Activated CD8-positive, alpha-beta memory T cell treated with anti-CD3 and anti-CD28 coated beads, Interleukin-2, amount 10 ng/mL, durations not matched to agents 7 days and 5 days (primary cell): ENCODE measurements around the gene A2M. TPM values are rescaled to one million over a fixed set of nuclear protein-coding genes. Genes with fewer than 3 reads are reported as not detected.

Experiments
- ATAC-seq: fragments of 150-1000 bp; cut with Tn5 transposase; one replicate; pipeline ENCODE4 v1.10.0; 2021; ENCODE audit warnings: moderate library complexity
- CTCF ChIA-PET: fragments of 350-600 bp; sonication (Branson Sonifier 250); formaldehyde crosslinking; loops from one replicate; lab custom pipeline; 2021; ENCODE audit warnings: antibody characterized with exemption; lab: Charles Lee
- DNase-seq: peaks from one replicate; pipeline ENCODE4 v3.0.0-alpha.2; 2020
- H3K27ac Mint-ChIP-seq: one replicate; pipeline ENCODE4 v1.8.0; 2021; ENCODE audit warnings: mild to moderate bottlenecking, mixed read lengths
- H3K27me3 Mint-ChIP-seq: one replicate; pipeline ENCODE4 v1.8.0; 2021; ENCODE audit warnings: mixed read lengths
- H3K36me3 Mint-ChIP-seq: one replicate; pipeline ENCODE4 v1.8.0; 2021; ENCODE audit warnings: mild to moderate bottlenecking, mixed read lengths
- H3K4me1 Mint-ChIP-seq: one replicate; pipeline ENCODE4 v1.8.0; 2021; ENCODE audit warnings: mixed read lengths
- H3K4me3 Mint-ChIP-seq: one replicate; pipeline ENCODE4 v1.8.0; 2021; ENCODE audit warnings: mild to moderate bottlenecking, moderate library complexity, mixed read lengths
- H3K9me3 Mint-ChIP-seq: one replicate; pipeline ENCODE4 v1.8.0; 2022; ENCODE audit warnings: low read depth, mixed read lengths
- total RNA-seq, 2 experiments: library from RNA; stranded (reverse); gene quantifications; one replicate each; pipeline ENCODE4 v1.2.3, GENCODE V29; 2021

A2M gene
- total RNA-seq, 2 experiments from 2014 or later = 0.12 TPM; not detected in 1

GRCh38 chr12:9113296-9113986 is 2.3 kb downstream of the A2M start:
- H3K9me3 Mint-ChIP-seq = no peaks in the 10 kb centered on the region
- H3K4me1 Mint-ChIP-seq = peaks cover 9% of the 10 kb centered on the region
- no peaks in the 10 kb centered on the region for H3K36me3 Mint-ChIP-seq
- DNase-seq = no peak
- H3K4me3 Mint-ChIP-seq = no peak overlapping the region
- H3K27me3 Mint-ChIP-seq = no peaks in the 10 kb centered on the region
- no peak overlapping the region for H3K27ac Mint-ChIP-seq
- no peak for ATAC-seq
- CTCF ChIA-PET = no interaction called here

GRCh38 chr12:9112076-9112853 is 3.5 kb downstream of the A2M start:
- ATAC-seq (no peak), DNase-seq (no peak)
- H3K27me3 Mint-ChIP-seq = no peaks in the 10 kb centered on the region
- no peaks in the 10 kb centered on the region for H3K9me3 Mint-ChIP-seq
- peaks cover 7% of the 10 kb centered on the region for H3K4me1 Mint-ChIP-seq
- CTCF ChIA-PET = no interaction called here
- H3K4me3 Mint-ChIP-seq = no peak overlapping the region
- no peaks in the 10 kb centered on the region for H3K36me3 Mint-ChIP-seq
- H3K27ac Mint-ChIP-seq = no peak overlapping the region

GRCh38 chr12:9111525-9111924 is 4.2 kb downstream of the A2M start:
- H3K27ac Mint-ChIP-seq = no peak overlapping the region
- CTCF ChIA-PET = no interaction called here
- no peak for DNase-seq

GRCh38 chr12:9109737-9110491 is 5.8 kb downstream of the A2M start:
- ATAC-seq = no peak
- Mint-ChIP-seq H3K27me3 (no peaks in the 10 kb centered on the region), H3K36me3 (no peaks in the 10 kb centered on the region), H3K27ac (no peak overlapping the region), H3K4me3 (no peak overlapping the region), H3K4me1 (peaks cover 3% of the 10 kb centered on the region), H3K9me3 (no peaks in the 10 kb centered on the region)
- CTCF ChIA-PET = interaction anchor here (1.5 kb wide), 1 partner anchor 10 kb away, joined by 3 read pairs; no protein-coding TSS in a partner anchor
- no peak for DNase-seq

More at GRCh38 chr12:9111525-9111924, 4.2 kb downstream of the A2M start:
- Mint-ChIP-seq H3K27me3 (no peaks in the 10 kb centered on the region), H3K4me1 (peaks cover 6% of the 10 kb centered on the region), H3K9me3 (no peaks in the 10 kb centered on the region), H3K4me3 (no peak overlapping the region), H3K36me3 (no peaks in the 10 kb centered on the region)
- no peak for ATAC-seq

GRCh38 chr12:9109213-9109522 is 6.6 kb downstream of the A2M start:
- H3K36me3 Mint-ChIP-seq = no peaks in the 10 kb centered on the region
- H3K4me3 Mint-ChIP-seq = no peak overlapping the region
- ATAC-seq (no peak), DNase-seq (no peak)
- H3K27me3 Mint-ChIP-seq = no peaks in the 10 kb centered on the region
- CTCF ChIA-PET = interaction anchor here (1.5 kb wide), 1 partner anchor 10 kb away, joined by 3 read pairs; no protein-coding TSS in a partner anchor
- H3K4me1 Mint-ChIP-seq = peaks cover 3% of the 10 kb centered on the region
- H3K27ac Mint-ChIP-seq = no peak overlapping the region
- no peaks in the 10 kb centered on the region for H3K9me3 Mint-ChIP-seq

GRCh38 chr12:9108504-9109212 is 7.1 kb downstream of the A2M start:
- no peak overlapping the region for H3K4me3 Mint-ChIP-seq
- peaks cover 3% of the 10 kb centered on the region for H3K4me1 Mint-ChIP-seq
- CTCF ChIA-PET = no interaction called here
- no peaks in the 10 kb centered on the region for H3K36me3 Mint-ChIP-seq
- DNase-seq (no peak), ATAC-seq (no peak)
- H3K9me3 Mint-ChIP-seq = no peaks in the 10 kb centered on the region
- no peak overlapping the region for H3K27ac Mint-ChIP-seq
- H3K27me3 Mint-ChIP-seq = no peaks in the 10 kb centered on the region

- no peaks in the 10 kb centered on the region for H3K36me3 Mint-ChIP-seq
- no peak overlapping the region for H3K4me3 Mint-ChIP-seq
- DNase-seq = no peak
- H3K4me1 Mint-ChIP-seq = peaks cover 7% of the 10 kb centered on the region
- no peak for ATAC-seq
- CTCF ChIA-PET = no interaction called here
- no peak overlapping the region for H3K27ac Mint-ChIP-seq
- no peaks in the 10 kb centered on the region for H3K9me3 Mint-ChIP-seq
- no peaks in the 10 kb centered on the region for H3K27me3 Mint-ChIP-seq
Observed at GRCh38 chr12:9107542-9107873, 8.2 kb downstream of the A2M start.

- H3K4me3 Mint-ChIP-seq = no peak overlapping the region
- H3K27me3 Mint-ChIP-seq = no peaks in the 10 kb centered on the region
- ATAC-seq (no peak), DNase-seq (no peak)
- peaks cover 7% of the 10 kb centered on the region for H3K4me1 Mint-ChIP-seq
- no peaks in the 10 kb centered on the region for H3K36me3 Mint-ChIP-seq
- no peak overlapping the region for H3K27ac Mint-ChIP-seq
- H3K9me3 Mint-ChIP-seq = no peaks in the 10 kb centered on the region
- CTCF ChIA-PET = interaction anchor here (1.0 kb wide), 1 partner anchor 8 kb away, joined by 3 read pairs; no protein-coding TSS in a partner anchor
Observed at GRCh38 chr12:9106610-9107541, 8.8 kb downstream of the A2M start.

- no peaks in the 10 kb centered on the region for H3K36me3 Mint-ChIP-seq
- no peak for DNase-seq
- no peak for ATAC-seq
- CTCF ChIA-PET = interaction anchor here (1.0 kb wide), 1 partner anchor 8 kb away, joined by 3 read pairs; no protein-coding TSS in a partner anchor
- H3K4me3 Mint-ChIP-seq = no peak overlapping the region
- H3K4me1 Mint-ChIP-seq = peaks cover 7% of the 10 kb centered on the region
- H3K27me3 Mint-ChIP-seq = no peaks in the 10 kb centered on the region
- H3K27ac Mint-ChIP-seq = no peak overlapping the region
- no peaks in the 10 kb centered on the region for H3K9me3 Mint-ChIP-seq
Observed at GRCh38 chr12:9106067-9106466, 9.7 kb downstream of the A2M start.

- Mint-ChIP-seq H3K9me3 (no peaks in the 10 kb centered on the region), H3K4me3 (no peak overlapping the region), H3K36me3 (no peaks in the 10 kb centered on the region), H3K27me3 (no peaks in the 10 kb centered on the region), H3K27ac (no peak overlapping the region), H3K4me1 (peaks cover 7% of the 10 kb centered on the region)
- ATAC-seq (no peak), DNase-seq (no peak)
- CTCF ChIA-PET = interaction anchor here (1.1 kb wide), 1 partner anchor 10 kb away, joined by 3 read pairs; no protein-coding TSS in a partner anchor
Observed at GRCh38 chr12:9104767-9105423, 10.8 kb downstream of the A2M start.

- ATAC-seq = no peak
- CTCF ChIA-PET = interaction anchor here (1.1 kb wide), 1 partner anchor 9 kb away, joined by 3 read pairs; no protein-coding TSS in a partner anchor
- Mint-ChIP-seq H3K27me3 (no peaks in the 10 kb centered on the region), H3K4me3 (no peak overlapping the region), H3K9me3 (no peaks in the 10 kb centered on the region), H3K27ac (no peak overlapping the region), H3K4me1 (peaks cover 7% of the 10 kb centered on the region), H3K36me3 (no peaks in the 10 kb centered on the region)
- DNase-seq = no peak
Observed at GRCh38 chr12:9104087-9104486, 11.6 kb downstream of the A2M start.
